ENCODE data around the gene CSRNP2. TPM values are rescaled to one million over a fixed set of nuclear protein-coding genes. Genes with fewer than 3 reads are reported as not detected.

Gene CSRNP2
- total and polyA plus RNA-seq, 2 of the 8 experiments (the other 6 are each of a cell fraction or from before 2014, with no cell fraction given) = 13.7 to 34.0 TPM

DNA sequence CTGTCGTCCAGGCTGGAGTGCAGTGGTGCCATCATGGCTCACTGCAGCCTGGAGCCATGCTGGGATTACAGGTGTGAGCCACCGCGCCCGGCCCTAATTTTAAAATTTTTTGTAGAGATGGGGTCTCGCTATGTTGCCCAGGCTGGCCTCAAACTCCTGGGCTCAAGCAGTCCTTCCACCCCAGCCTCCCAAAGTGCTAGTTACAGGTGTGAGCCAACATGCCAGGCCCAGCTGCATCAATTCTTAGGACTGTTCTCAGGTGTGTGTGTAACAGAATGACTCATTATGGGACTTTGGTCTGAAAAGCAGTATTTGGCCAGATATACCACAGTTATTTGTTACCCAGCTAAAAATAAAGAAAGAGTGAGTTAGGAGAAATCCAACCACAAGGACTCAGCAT is 17.9 kb downstream of the CSRNP2 start:
- no peak for TF ChIP-seq CBX5 (IDR thresholded peaks at IDR 0.05; ENCODE audit: low read depth, low read length)
- TF ChIP-seq PHF8 (conservative IDR thresholded peaks at IDR 0.05; ENCODE audit: low read depth, low read length) = no peak
- TF ChIP-seq, protein P1, sequence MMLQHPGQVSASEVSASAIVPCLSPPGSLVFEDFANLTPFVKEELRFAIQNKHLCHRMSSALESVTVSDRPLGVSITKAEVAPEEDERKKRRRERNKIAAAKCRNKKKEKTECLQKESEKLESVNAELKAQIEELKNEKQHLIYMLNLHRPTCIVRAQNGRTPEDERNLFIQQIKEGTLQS (IDR thresholded peaks at IDR 0.05; ENCODE audit: insufficient read depth, low read depth, low read length) = no peak
- no peak for TF ChIP-seq SIN3A (conservative IDR thresholded peaks at IDR 0.05 in 1 of 2, IDR thresholded peaks at IDR 0.05 in 1 of 2; ENCODE audit: low read depth in 1 of 2, low read length in 2 of 2)
- Histone ChIP-seq H3K4me2 (ENCODE audit: insufficient read depth in 1 of 2, low read depth in 2 of 2, low read length in 2 of 2) (no peak overlapping the region), H3K4me3 (ENCODE audit: extremely low read depth in 1 of 4, insufficient read depth in 2 of 4, low read depth in 3 of 4, low read length in 4 of 4) (no peak overlapping the region), H4K91ac (replicated peaks; ENCODE audit: insufficient read length, low read length) (no peak overlapping the region), H2AK5ac (ENCODE audit: low read depth, low read length) (no peak overlapping the region), H4K8ac (ENCODE audit: extremely low read depth, insufficient read depth, low read length) (no peak overlapping the region), H2BK5ac (ENCODE audit: low read depth, low read length) (no peak overlapping the region), H3K4me1 (replicated peaks in 1 of 4; ENCODE audit: control insufficient read depth in 3 of 4, insufficient read depth in 4 of 4, low read length in 3 of 4) (no peaks in the 10 kb centered on the region), H3K4ac (replicated peaks; ENCODE audit: insufficient read length, low read depth, low read length) (no peak overlapping the region), H3K27me3 (replicated peaks in 1 of 4; ENCODE audit: control insufficient read depth in 3 of 4, extremely low read depth in 1 of 4, insufficient read depth in 3 of 4, low read length in 3 of 4) (no peaks in the 10 kb centered on the region), H3K9me3 (ENCODE audit: insufficient read depth in 2 of 2, low read depth in 1 of 2, low read length in 1 of 2) (no peaks in the 10 kb centered on the region), H2AFZ (ENCODE audit: low read length) (no peak overlapping the region), H3K9ac (replicated peaks in 1 of 4; ENCODE audit: extremely low read depth in 1 of 4, low read depth in 3 of 4, low read length in 3 of 4) (no peak overlapping the region), H3K27ac (ENCODE audit: low read depth, low read length) (no peak overlapping the region), H3K23me2 (ENCODE audit: low read depth, low read length) (no peaks in the 10 kb centered on the region), H3K14ac (ENCODE audit: insufficient read length) (no peak overlapping the region), H3K18ac (ENCODE audit: extremely low read depth, low read length) (no peak overlapping the region), H3K56ac (replicated peaks; ENCODE audit: insufficient read length, low read depth, low read length) (no peak overlapping the region), H2BK15ac (ENCODE audit: low read length) (no peak overlapping the region), H2BK20ac (ENCODE audit: low read length) (no peak overlapping the region), H3K79me1 (ENCODE audit: low read depth, low read length) (no peaks in the 10 kb centered on the region), H3K23ac (ENCODE audit: insufficient read length) (no peak overlapping the region), H3K79me2 (ENCODE audit: control insufficient read depth in 1 of 2, insufficient read depth in 2 of 2, low read length in 2 of 2) (no peaks in the 10 kb centered on the region), H4K5ac (ENCODE audit: insufficient read length, low read depth, low read length) (no peak overlapping the region), H4K20me1 (replicated peaks in 1 of 2; ENCODE audit: control insufficient read depth in 1 of 2, insufficient read depth in 2 of 2, low read length in 2 of 2) (peaks cover 2 to 5% of the 10 kb centered on the region in 2 experiments), H2BK12ac (ENCODE audit: low read depth, low read length) (no peak overlapping the region), H2BK120ac (replicated peaks; ENCODE audit: low read depth, low read length) (no peak overlapping the region), H3K36me3 (ENCODE audit: control insufficient read depth in 2 of 4, insufficient read depth in 4 of 4, low read length in 3 of 4) (peaks cover 20 to 72% (median 44%) of the 10 kb centered on the region in 4 experiments)
- FAIRE-seq = no peak
- CTCF ChIA-PET (ENCODE audit: partially characterized antibody) = no interaction called here
- POLR2A ChIA-PET (ENCODE audit: partially characterized antibody) = no interaction called here
- DNase-seq (ENCODE audit: low read depth in 1 of 2, low spot score in 2 of 2) = no peak
- 97% methylated on average over 5 of the region's 5 CpGs; no CpG with 5 or more reads in 1 of the 2 experiments for WGBS, 2 experiments (ENCODE audit: extremely low coverage in 1 of 2, insufficient coverage in 1 of 2, insufficient read length in 1 of 2, insufficient replicate concordance in 2 of 2, low coverage in 1 of 2, low lambda C conversion rate in 2 of 2, missing lambda C conversion rate in 1 of 2)
